ENCODE measurements around the gene ARSH. TPM values are rescaled to one million over a fixed set of nuclear protein-coding genes. Genes with fewer than 3 reads are reported as not detected.
"Not testable (repeated sequence)": the region's sequence is repeated elsewhere in the genome, so short reads cannot be mapped to it uniquely, and the experiment has no call there.

ARSH gene
- total RNA-seq, 1 experiment from 2014 or later, result not detected

DNA sequence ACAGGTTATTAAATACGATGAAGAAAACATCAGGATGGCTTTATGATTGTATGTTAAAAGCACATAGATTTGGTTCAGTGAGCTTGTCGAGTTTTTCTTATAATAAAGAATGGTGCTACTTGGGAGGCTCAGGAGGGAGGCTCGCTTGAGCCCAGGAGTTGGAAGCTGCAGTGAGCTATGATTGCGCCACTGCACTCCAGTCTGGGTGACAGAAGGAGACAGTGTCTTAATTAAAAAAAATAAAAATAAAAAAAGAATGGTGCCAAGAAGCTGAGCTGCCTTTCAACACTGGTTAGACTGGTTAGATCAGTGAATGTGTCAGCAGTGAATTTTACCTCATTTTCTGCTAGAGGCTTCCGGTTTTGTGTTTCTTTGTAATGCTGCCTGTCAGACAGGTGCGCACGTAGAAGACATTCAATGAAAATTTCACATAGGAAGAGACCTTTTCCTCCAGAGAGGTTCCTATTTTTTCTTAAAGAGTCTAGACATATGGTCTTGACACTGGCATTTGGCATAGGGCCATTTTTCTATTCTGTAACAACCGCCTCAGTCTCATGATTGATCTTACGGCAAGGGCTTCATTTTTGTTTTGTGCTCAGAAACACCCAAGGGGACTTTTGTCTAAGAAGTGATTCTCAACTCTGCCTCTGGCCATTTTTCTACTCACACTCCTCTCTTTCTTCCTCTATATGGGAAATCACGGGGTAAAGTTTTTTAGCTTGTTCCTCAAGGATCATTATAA, 19.9 kb downstream of the ARSH start:
- no peak for DNase-seq (ENCODE audit: low spot score)
- in situ Hi-C loops (cut with HindIII; ENCODE audit: low sequenced_read_pairs), result no loop called here

DNA sequence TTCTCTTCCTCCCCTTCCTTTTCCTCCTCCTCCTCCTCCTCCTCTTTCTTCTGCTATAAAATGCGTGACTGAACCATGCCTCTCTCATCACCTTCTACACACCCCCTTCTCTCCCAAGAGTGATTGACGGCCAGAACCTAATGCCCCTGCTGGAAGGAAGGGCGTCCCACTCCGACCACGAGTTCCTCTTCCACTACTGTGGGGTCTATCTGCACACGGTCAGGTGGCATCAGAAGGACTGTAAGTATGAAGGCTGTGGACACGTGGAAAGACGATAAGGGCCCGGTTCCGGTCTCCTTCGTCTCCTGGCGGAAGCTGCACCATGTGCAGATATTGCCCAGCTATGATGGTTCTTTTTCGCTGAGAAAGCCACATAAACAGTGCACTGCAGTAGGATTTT, 22.8 kb downstream of the ARSH start:
- in situ Hi-C loops (cut with HindIII; ENCODE audit: low sequenced_read_pairs), result no loop called here
- no peak for DNase-seq (ENCODE audit: low spot score)

DNA sequence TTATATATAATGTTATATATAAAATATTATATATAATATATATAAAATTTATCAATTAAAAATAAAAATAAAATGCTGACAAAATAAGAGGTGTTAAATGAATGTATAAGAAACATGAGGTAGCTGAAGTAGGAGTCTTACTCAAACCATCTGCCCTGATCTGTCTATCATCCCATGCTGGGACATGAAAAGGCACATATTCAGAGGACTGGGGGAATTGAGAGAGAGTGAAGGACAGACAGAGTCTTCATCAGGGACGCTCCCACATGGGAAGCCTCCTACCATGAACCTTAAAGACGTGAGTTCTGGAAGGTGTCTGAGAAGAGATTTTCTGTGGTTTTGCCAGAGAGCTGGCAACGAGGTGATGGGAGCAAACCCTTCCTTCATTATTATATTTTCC, 30.9 kb downstream of the ARSH start:
- in situ Hi-C loops (cut with HindIII; ENCODE audit: low sequenced_read_pairs), result no loop called here
- no peak for DNase-seq (ENCODE audit: low spot score)

DNA sequence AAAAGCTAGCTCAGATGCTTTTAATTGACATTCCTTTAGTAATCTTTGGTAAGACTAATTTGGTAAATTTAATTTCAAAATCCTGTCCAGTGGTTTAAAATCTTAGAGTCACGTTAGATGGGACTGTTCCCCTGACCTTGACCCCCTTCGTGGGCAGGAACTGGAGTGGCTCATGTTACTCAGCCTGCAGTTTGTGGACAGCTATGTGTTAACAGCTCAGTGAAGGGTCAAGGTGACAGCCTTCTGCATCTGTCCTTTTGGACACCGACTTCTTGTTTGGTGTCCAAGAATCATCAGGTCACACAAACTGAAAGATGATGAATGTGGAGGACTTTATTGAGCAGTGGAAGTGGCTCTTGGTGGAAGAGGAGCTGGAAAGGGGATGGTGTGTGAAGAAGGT, 37.9 kb downstream of the ARSH start:
- DNase-seq (ENCODE audit: low spot score), result no peak
- in situ Hi-C loops (cut with HindIII; ENCODE audit: low sequenced_read_pairs), result no loop called here

DNA sequence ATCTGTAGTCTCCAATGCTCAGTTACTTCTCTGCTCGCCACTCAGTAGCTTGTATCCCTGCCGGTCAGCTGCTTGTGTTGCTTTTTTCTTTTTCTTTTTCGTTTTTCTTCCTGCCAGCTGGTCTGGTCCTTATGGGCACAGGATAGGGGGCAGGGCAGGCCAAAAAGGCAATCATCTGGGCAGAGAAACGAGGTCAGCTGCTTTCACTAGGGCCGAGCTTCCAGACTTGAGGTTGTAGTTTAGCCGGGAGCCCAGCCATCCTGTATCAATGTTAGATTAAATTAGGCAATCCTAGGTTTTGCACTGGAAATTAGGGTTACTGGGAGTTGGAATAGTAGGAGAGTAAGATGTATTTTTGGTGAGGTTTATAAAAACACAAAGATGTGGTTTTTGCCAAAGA, 38.3 kb downstream of the ARSH start:
- in situ Hi-C loops (cut with HindIII; ENCODE audit: low sequenced_read_pairs), result no loop called here
- no peak for DNase-seq (ENCODE audit: low spot score)

DNA sequence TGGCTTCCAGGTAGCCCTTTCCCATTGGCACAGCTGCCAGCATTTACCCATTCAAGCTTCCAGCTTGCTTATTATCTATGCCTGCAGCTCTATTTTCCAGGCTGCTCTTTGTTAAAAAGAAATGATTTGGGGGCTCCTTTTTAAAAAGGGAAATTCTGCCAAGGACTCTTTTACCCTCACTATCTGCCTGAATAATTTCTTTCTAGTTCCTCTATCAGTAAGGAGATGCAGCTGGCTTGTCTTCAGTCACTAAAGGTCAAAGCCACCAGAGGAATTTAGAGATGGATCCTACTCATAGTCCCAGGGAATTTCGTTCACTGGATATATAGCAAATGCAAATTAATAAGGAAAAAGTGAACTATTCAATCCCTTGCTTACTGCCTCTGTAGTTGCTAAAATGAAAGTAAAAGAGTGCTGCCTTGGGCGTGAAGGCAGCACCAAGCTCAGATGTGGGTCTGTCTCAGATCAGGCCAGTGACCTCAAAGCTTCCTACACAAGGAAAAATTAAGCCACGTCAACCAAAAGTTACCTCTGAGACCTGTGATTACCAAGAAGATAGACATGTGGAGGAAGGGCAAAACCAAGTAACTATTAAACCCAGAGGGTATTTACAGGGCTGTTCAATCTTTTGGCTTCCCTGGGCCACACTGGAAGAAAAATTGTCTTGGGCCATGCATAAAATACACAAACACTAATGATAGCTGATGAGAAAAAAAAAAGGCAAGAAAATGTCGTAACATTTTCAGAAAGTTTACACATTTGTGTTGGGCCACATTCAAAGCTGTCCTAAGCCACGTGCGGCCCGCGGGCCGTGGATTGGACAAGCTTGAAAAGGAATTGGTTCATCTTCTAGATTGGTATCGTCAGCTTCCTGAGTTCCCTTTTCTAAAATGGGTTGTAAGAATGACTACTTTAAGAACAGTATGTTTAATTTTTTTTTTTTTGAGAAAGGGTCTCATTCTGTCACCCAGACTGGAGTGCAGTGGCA, 40.2 kb downstream of the ARSH start:
- in situ Hi-C loops (cut with HindIII; ENCODE audit: low sequenced_read_pairs), result no loop called here
- DNase-seq (ENCODE audit: low spot score), result no peak

DNA sequence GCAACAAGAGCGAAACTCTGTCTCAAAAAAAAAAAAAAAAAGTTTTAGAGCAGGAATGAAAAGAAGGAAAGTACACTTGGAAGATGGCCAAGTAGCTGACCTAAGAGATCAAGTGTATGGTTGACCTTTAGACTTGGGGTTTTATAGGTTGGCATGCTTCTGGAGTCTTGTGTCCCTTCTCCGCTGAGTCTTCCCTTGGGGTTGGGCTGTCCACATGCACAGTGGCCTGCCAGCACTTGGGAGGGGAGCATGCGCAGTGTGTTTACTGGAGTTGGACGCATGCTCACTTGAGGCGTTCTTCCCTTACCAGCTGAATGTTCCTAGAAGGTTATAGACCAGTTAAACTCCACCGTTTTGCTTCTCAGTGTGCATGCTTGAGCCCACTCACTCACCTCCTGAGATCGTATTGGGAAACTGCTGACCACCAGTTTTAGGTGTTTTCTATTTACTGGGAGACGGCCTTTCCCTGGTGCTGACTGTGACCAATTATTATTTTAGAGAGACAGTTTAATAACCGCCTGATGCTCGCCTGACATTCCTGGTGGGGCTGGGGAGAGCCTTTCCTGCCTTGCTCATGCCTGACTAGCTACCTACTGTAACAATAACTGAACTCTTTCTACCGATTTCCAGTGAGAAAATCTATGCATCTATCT, 44.3 kb downstream of the ARSH start:
- in situ Hi-C loops (cut with HindIII; ENCODE audit: low sequenced_read_pairs); DNase-seq (ENCODE audit: low spot score): not testable (repeated sequence)

DNA sequence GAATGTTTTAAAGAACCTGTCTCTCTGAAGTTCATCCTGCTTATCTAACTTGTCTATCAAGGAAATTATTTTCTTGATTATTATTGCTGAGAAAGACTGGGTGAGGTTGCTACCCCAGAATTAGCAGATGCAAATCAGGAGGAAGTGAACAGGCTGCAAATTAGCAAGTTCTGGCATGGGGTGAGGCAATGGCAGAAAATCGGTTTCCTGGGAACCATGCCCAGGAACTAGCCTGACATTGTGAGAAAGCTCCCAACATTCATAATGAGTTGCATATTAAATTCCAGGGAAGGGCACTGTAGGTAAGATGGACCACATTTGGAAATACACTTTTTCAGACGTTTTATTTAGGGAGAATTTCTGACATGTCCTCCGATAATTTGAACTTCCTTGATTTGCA, 46.5 kb downstream of the ARSH start:
- peak; percentile 10 for DNase-seq (ENCODE audit: low spot score)
- in situ Hi-C loops (cut with HindIII; ENCODE audit: low sequenced_read_pairs), result no loop called here

DNA sequence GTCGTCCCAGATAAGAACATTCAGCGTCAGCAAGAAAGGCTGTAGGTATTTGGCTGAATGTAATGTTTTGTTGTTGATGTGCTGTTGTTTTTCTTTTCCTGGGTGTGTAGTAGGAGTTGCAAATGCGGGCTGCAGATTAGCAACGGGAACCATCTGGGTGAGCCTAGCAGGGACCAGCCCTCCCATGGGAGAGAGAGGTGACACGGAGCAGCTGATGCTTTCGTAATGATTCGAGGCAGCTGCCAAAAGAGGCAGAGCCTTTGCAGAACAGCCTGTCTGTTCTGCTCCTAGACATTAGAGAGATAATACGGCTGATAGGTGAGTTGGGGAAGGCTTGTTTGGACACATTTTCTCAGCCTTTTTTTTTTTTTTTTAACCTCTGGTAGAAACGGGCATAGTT, 60.2 kb downstream of the ARSH start:
- no peak for DNase-seq (ENCODE audit: low spot score)
- in situ Hi-C loops (cut with HindIII; ENCODE audit: low sequenced_read_pairs), result no loop called here

DNA sequence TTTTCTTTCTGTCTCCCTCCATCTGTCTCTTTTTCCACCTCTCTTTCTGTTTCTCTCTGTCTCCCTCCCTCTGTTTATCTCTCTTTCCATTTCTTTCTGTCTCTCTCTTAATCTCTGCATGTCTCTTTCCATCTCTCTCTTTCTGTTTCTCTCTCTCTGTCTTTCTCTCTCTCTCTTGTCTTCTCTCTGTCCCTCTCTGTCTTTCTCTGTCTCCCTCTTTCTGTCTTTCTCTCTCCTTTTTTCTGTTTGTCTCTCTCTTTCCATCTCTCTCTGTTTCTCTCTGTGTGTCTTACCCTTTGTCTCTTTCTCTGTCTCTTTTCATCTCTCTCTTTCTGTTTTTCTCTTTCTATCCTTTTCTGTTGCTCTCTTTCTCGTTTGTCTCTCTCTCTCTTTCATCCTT, 69.6 kb downstream of the ARSH start:
- DNase-seq (ENCODE audit: low spot score), result no peak
- in situ Hi-C loops (cut with HindIII; ENCODE audit: low sequenced_read_pairs), result no loop called here

DNA sequence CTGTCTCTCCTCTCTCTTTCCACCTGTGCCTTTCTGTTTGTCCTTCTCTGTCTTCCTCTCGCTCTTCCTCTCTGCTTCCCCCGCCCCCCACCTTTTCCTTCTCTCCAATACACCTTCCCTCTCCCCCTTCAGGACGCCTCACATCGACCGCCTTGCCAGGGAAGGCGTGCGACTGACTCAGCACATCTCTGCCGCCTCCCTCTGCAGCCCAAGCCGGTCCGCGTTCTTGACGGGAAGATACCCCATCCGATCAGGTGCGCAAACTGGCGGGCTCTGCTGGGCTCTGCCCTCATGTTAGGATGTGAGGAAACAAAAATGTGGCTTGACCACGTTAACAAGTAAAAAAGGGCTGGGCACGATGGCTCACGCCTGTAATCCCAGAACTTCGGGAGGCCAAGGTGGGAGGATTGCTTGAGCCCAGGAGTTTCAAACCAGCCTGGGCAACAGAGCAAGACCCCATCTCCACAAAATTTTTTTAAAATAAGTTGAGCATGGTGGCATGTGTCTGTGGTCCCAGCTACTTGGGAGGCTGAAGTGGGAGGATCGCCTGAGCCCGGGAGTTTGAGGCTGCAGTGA, 70.2 kb downstream of the ARSH start:
- no peak for DNase-seq (ENCODE audit: low spot score)
- in situ Hi-C loops (cut with HindIII; ENCODE audit: low sequenced_read_pairs), result no loop called here

Other genes starting within 250 kb of the ARSH start
- gene GYG2, start 177.6 kb upstream of the ARSH start, total RNA-seq (2014; rRNA removed; shearing (Covaris generic)), result 1.3 and 7.8 TPM in 2 replicates
- gene ARSD, start 77.2 kb upstream of the ARSH start, total RNA-seq (2014; rRNA removed; shearing (Covaris generic)), result 0.06 TPM in 1 of 2 replicates, not detected in the other
- not detected in 2 replicates for gene ARSF, start 34.9 kb downstream of the ARSH start, total RNA-seq (2014; rRNA removed; shearing (Covaris generic))

Data from G401 (cell line).